ENCODE data around the gene PIK3R1.

The PIK3R1 gene

GRCh38 chr5:68298479-68298878 is 82.9 kb downstream of the PIK3R1 start:
- in situ Hi-C loops (cut with HindIII; ENCODE audit: low sequenced_read_pairs): no loop called here
- TF ChIP-seq CTCF (IDR thresholded peaks at IDR 0.05; ENCODE audit: low read depth, low read length): no peak
- H3K4me3 ChIP-seq (ENCODE audit: low read depth, low read length): no peak overlapping the region
- DNase-seq (ENCODE audit: low read depth, low spot score): no peak

GRCh38 chr5:68299105-68299504 is 83.5 kb downstream of the PIK3R1 start:
- H3K4me3 ChIP-seq (ENCODE audit: low read depth, low read length): no peak overlapping the region
- no peak for TF ChIP-seq CTCF (IDR thresholded peaks at IDR 0.05; ENCODE audit: low read depth, low read length)
- in situ Hi-C loops (cut with HindIII; ENCODE audit: low sequenced_read_pairs): no loop called here
- no peak for DNase-seq (ENCODE audit: low read depth, low spot score)

- in situ Hi-C loops (cut with HindIII; ENCODE audit: low sequenced_read_pairs): no loop called here
- no peak for TF ChIP-seq CTCF (IDR thresholded peaks at IDR 0.05; ENCODE audit: low read depth, low read length)
- DNase-seq (ENCODE audit: low read depth, low spot score): no peak
- no peak overlapping the region for H3K4me3 ChIP-seq (ENCODE audit: low read depth, low read length)
These were observed 84.0 kb downstream of the PIK3R1 start for GRCh38 chr5:68299575-68299974.

- TF ChIP-seq CTCF (IDR thresholded peaks at IDR 0.05; ENCODE audit: low read depth, low read length): no peak
- in situ Hi-C loops (cut with HindIII; ENCODE audit: low sequenced_read_pairs): no loop called here
- peak; percentile 24 for DNase-seq (ENCODE audit: low read depth, low spot score)
- H3K4me3 ChIP-seq (ENCODE audit: low read depth, low read length): no peak overlapping the region
These were observed 87.6 kb downstream of the PIK3R1 start for GRCh38 chr5:68303038-68303738.

- TF ChIP-seq CTCF (IDR thresholded peaks at IDR 0.05; ENCODE audit: low read depth, low read length): no peak
- in situ Hi-C loops (cut with HindIII; ENCODE audit: low sequenced_read_pairs): no loop called here
- no peak for DNase-seq (ENCODE audit: low read depth, low spot score)
- no peak overlapping the region for H3K4me3 ChIP-seq (ENCODE audit: low read depth, low read length)
These were observed 88.3 kb downstream of the PIK3R1 start for GRCh38 chr5:68303754-68304420.

- H3K4me3 ChIP-seq (ENCODE audit: low read depth, low read length): no peak overlapping the region
- in situ Hi-C loops (cut with HindIII; ENCODE audit: low sequenced_read_pairs): no loop called here
- no peak for TF ChIP-seq CTCF (IDR thresholded peaks at IDR 0.05; ENCODE audit: low read depth, low read length)
- no peak for DNase-seq (ENCODE audit: low read depth, low spot score)
These were observed 89.0 kb downstream of the PIK3R1 start for GRCh38 chr5:68304421-68305052.
